Small intestine (tissue), 7 donors: Measurements from ENCODE around the gene CLCA1. TPM values are rescaled to one million over a fixed set of nuclear protein-coding genes. Genes with fewer than 3 reads are reported as not detected.

Experiments
- DNase-seq, 2 donors: peaks; one replicate each; pipeline versions ENCODE4 v3.0.0 to v3.0.0-alpha.2; 2013
- FAIRE-seq: peaks from 2 replicates; lab custom pipeline; 2012; peaks lifted over from hg19 to GRCh38; lab: Jason Lieb, UNC
- H3K27ac ChIP-seq, 3 donors: one replicate each; pipeline ENCODE4 v1.5.1; 2013; ENCODE audit warnings: low read length in 2 of 3, mild to moderate bottlenecking in 2 of 3, control low read depth in 1 of 3, inconsistent platforms in 1 of 3, low read depth in 1 of 3, moderate library complexity in 1 of 3
- H3K27me3 ChIP-seq, 3 donors: one replicate each; pipeline ENCODE4 v1.6.1; 2013; ENCODE audit warnings: low read length in 3 of 3, inconsistent platforms in 1 of 3; ENCODE audit not compliant: control insufficient read depth in 3 of 3, insufficient read depth in 3 of 3
- H3K36me3 ChIP-seq, 3 donors: one replicate each; pipeline ENCODE4 v1.6.1; 2013; ENCODE audit warnings: low read length in 3 of 3, inconsistent platforms in 1 of 3, low read depth in 1 of 3, mild to moderate bottlenecking in 1 of 3, moderate library complexity in 1 of 3; ENCODE audit not compliant: control insufficient read depth in 3 of 3, insufficient read depth in 2 of 3
- H3K4me1 ChIP-seq, 3 donors: one replicate each; pipeline ENCODE4 v1.6.1; 2013; ENCODE audit warnings: low read length in 2 of 3, inconsistent platforms in 1 of 3, low read depth in 1 of 3, mild to moderate bottlenecking in 1 of 3, moderate library complexity in 1 of 3; ENCODE audit not compliant: control insufficient read depth in 3 of 3, insufficient read depth in 2 of 3
- H3K4me3 ChIP-seq, 3 donors: one replicate each; pipeline ENCODE4 v1.5.1; 2013; ENCODE audit warnings: low read length in 3 of 3, control low read depth in 1 of 3, inconsistent platforms in 1 of 3, low read depth in 1 of 3, mild to moderate bottlenecking in 1 of 3, moderate library complexity in 1 of 3
- H3K9me3 ChIP-seq, 2 donors: one replicate each; pipeline ENCODE4 v1.6.1; 2013; ENCODE audit warnings: low read depth in 1 of 2, low read length in 1 of 2; ENCODE audit not compliant: control insufficient read depth in 2 of 2, insufficient read depth in 1 of 2
- WGBS, 3 donors: extraction: QIAGEN DNeasy Blood & Tissue Kit; methylation state at CpG; one replicate each; pipeline ENCODE4 v1.1.7; 2013; 5-methylcytosine and 5-hydroxymethylcytosine counted together
- polyA plus RNA-seq, 4 donors: library from polyadenylated mRNA; stranded (reverse) in 3 of 4; unstranded in 1 of 4; fragments of 200-250 nt in 3 of 4; fragments of 120-200 nt in 1 of 4; gene quantifications; one replicate each; pipeline versions ENCODE4 v1.2.1 to v1.2.3, GENCODE V29; 2013
- donor health status: healthy with polysubstance abuse.
- donor health status: control.
- donor health status: control.
- donor health status: Bipolar disorder and iron deficiency.
- donor health status: healthy.

CLCA1 gene
- polyA plus RNA-seq, 4 donors: 90.2 to 2,822 (median 239) TPM

DNA sequence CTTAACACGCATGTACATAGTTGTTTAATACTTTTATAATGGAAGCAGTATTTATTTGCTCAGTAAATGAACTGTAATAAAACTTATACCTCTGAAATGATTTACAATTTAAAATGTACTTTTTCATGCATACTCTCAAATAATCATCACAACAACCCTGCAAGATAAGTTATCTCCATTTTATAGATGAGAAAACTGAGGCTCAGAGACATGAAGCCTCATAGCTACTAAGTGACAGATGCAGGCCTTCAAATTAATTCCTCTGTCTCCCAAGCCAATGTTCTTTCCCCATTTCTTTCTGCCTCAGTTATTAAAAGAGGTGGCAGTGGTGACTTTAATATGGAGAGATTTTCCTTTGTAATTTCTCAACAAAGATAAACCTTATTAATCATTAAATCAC, 19.6 kb upstream of the CLCA1 start:
- Histone ChIP-seq H3K27me3 (no peaks in the 10 kb centered on the region), H3K4me3 (no peak overlapping the region), H3K36me3 (no peaks in the 10 kb centered on the region), H3K9me3 (no peaks in the 10 kb centered on the region), H3K4me1 (no peaks in the 10 kb centered on the region), H3K27ac (no peak overlapping the region)
- 82 to 92% (median 87%) methylated on average over 1 of the region's 1 CpG for WGBS, 3 donors
- DNase-seq (no peak), FAIRE-seq (no peak)

DNA sequence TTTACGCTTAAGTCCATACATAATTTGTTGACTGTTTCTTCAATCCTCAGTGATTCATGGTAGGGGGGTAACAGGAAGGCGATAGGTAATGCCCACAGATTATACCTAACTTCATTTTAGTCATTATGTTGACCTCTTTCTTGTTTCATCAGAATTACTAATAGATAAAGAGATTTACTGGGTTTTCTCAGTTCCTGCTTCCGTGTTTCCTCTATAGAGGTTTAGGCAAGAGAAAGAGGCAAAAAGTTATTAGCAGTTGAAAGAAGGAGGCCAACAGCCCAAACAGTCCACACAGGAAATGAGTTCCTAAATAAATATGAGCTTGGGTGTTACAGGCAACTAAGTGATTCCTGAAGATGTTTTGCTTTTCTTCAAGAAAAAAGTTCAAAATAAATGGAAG, 17.9 kb upstream of the CLCA1 start:
- Histone ChIP-seq H3K27me3 (no peaks in the 10 kb centered on the region), H3K4me3 (no peak overlapping the region), H3K9me3 (no peaks in the 10 kb centered on the region), H3K4me1 (no peaks in the 10 kb centered on the region), H3K27ac (no peak overlapping the region), H3K36me3 (no peaks in the 10 kb centered on the region)
- 62 to 63% (median 62%) methylated on average over 3 of the region's 3 CpGs for WGBS, 3 donors
- FAIRE-seq (no peak), DNase-seq (no peak)

DNA sequence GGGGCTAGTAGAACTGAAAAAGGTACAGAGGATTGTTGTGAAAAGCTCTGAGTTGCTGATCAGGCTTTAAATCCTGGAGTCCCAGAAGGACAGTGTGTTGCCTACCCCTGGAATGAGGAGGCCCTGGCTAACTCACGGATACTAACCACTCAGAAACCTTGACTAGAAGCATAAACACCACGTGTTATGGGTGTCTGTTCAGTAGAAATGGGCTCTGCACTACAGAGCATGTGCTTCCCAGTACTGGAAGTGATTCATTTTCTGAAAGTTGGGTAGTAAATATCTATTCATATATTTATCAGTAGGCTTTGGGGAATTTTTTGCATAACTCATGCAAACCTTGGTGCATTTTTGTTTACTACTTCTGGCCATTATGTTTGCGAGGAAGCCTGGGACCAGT, 15.1 kb upstream of the CLCA1 start:
- Histone ChIP-seq H3K9me3 (no peaks in the 10 kb centered on the region), H3K27ac (no peak overlapping the region), H3K36me3 (no peaks in the 10 kb centered on the region), H3K4me3 (no peak overlapping the region), H3K4me1 (no peaks in the 10 kb centered on the region), H3K27me3 (peaks cover 0 to 2% (median 0%) of the 10 kb centered on the region in 3 donors)
- FAIRE-seq (no peak), DNase-seq (no peak)
- 67 to 78% (median 74%) methylated on average over 3 of the region's 3 CpGs for WGBS, 3 donors

DNA sequence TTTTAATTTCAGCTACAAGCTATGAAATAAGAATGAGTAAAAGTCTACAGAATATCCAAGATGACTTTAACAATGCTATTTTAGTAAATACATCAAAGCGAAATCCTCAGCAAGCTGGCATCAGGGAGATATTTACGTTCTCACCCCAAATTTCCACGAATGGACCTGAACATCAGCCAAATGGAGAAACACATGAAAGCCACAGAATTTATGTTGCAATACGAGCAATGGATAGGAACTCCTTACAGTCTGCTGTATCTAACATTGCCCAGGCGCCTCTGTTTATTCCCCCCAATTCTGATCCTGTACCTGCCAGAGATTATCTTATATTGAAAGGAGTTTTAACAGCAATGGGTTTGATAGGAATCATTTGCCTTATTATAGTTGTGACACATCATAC, 13.7 kb upstream of the CLCA1 start:
- Histone ChIP-seq H3K4me3 (no peak overlapping the region), H3K27ac (no peak overlapping the region), H3K9me3 (no peaks in the 10 kb centered on the region), H3K27me3 (peaks cover 0 to 2% (median 0%) of the 10 kb centered on the region in 3 donors), H3K4me1 (no peaks in the 10 kb centered on the region), H3K36me3 (no peaks in the 10 kb centered on the region)
- FAIRE-seq (no peak), DNase-seq (no peak)
- 81 to 93% (median 91%) methylated on average over 5 of the region's 5 CpGs for WGBS, 3 donors

DNA sequence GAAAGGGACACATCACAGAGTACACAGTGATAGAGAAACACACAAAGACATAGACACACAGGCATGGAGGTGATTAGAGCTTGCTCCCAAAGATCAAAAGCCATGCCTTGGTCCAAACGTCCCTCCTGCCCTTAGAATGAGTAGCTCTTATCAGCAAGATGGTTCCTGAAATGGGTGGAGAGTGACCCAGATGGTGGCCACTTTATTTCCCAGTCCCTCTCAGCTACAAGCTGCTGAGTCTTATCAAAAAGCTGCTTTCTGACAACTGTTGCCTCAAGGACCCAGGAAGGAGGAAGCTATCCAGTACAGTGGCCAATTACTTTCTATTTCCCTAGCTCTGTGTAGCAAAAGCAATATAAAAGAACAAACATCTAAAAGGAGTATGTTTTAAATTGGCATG, 7.7 kb upstream of the CLCA1 start:
- Histone ChIP-seq H3K27me3 (peaks cover 0 to 2% (median 0%) of the 10 kb centered on the region in 3 donors), H3K4me3 (no peak overlapping the region), H3K27ac (peak overlapping the region in 1 of 3 donors; percentile 32), H3K9me3 (no peaks in the 10 kb centered on the region), H3K36me3 (no peaks in the 10 kb centered on the region), H3K4me1 (no peaks in the 10 kb centered on the region)
- FAIRE-seq (no peak), DNase-seq (peak; percentile 25 to 50)
- 0 to 14% (median 6%) methylated on average over 1 of the region's 1 CpG for WGBS, 3 donors

DNA sequence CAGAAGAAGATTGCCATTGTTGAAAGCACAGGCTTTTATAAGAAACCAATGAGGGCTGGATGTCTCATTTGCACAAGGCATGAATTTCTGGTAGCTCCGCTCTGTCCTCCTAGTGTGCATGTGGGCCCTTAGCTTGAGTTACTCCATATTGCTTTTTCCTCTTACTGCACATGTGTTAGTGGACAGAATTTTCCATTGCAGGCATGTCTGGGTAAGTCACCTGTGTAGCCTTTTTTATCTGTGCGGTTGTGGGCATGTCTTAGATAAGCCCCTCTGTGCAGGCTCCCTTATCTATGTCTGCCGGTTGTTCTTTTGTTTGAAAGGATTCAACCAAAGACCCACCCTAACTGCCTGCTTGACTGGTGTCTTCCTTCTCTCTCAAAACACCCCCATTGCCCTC, 7.2 kb upstream of the CLCA1 start:
- H3K36me3 ChIP-seq: no peaks in the 10 kb centered on the region
- no peak for DNase-seq
- H3K9me3 ChIP-seq: no peaks in the 10 kb centered on the region
- H3K27me3 ChIP-seq: peaks cover 0 to 2% (median 0%) of the 10 kb centered on the region in 3 donors
- H3K4me1 ChIP-seq: no peaks in the 10 kb centered on the region
- peak overlapping the region in 1 of 3 donors; percentile 6 for H3K27ac ChIP-seq
- no peak for FAIRE-seq
- H3K4me3 ChIP-seq: no peak overlapping the region
- 55 to 69% (median 62%) methylated on average over 3 of the region's 3 CpGs for WGBS, 3 donors

DNA sequence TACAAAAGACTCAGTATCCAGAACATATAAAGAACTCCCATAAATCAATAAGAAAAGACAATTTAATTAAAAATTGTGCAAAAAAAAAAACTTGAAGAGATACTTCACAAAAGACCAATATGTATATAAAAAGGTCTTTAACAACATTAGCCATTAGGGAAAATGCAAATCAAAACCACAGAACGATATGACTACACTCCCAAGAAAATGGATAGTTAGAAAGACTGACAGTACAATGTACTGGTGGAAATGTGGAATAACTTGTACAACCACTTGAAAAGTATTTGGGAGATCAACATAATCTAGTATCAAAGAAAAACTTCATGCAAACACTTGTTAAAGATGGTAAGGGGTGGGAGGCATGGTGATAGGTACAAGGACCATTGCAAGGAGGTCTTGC, 3.9 kb upstream of the CLCA1 start:
- Histone ChIP-seq H3K4me3 (no peak overlapping the region), H3K36me3 (no peaks in the 10 kb centered on the region), H3K4me1 (no peaks in the 10 kb centered on the region), H3K27me3 (no peaks in the 10 kb centered on the region), H3K9me3 (no peaks in the 10 kb centered on the region), H3K27ac (no peak overlapping the region)
- DNase-seq (no peak), FAIRE-seq (no peak)
- 75 to 90% (median 81%) methylated on average over 1 of the region's 1 CpG for WGBS, 3 donors

DNA sequence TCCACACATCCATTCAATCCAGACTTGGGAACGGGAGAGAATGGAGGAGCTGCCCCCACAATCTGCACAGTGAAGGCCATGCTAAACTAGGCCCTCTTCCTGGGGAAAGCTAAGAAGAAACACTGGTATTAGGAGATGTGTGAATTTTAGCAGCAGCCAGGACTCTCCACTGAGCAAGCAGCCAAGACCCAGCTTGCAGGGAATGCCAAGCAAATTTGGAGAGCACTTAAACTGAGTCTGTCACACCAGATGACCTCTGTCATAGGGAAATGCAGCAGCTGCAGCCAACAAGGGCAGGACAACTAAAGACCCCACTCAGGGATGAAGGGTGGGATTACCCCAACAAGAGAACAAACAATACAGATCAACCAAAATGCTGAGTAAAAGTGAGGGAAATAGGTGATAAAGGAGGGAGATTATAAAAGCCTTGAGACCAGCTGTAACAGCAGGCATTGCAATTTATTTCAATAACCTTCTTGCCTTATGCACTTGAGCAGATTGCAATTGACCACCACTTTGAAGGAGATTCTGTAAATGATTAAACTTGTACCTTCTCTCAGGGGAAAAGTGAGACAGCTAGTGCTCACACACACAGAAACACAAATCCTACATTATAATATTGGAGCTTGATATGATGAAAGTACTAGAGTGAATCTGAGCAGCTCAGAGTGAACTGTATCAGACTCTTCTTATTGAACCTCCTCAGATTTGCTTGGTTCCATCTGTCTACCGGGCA, 2.5 kb upstream of the CLCA1 start:
- Histone ChIP-seq H3K27ac (no peak overlapping the region), H3K9me3 (no peaks in the 10 kb centered on the region), H3K27me3 (no peaks in the 10 kb centered on the region), H3K4me1 (no peaks in the 10 kb centered on the region), H3K4me3 (no peak overlapping the region), H3K36me3 (no peaks in the 10 kb centered on the region)
- WGBS, 3 donors: 71 to 86% (median 82%) methylated on average over 2 of the region's 2 CpGs
- DNase-seq (no peak), FAIRE-seq (no peak)

DNA sequence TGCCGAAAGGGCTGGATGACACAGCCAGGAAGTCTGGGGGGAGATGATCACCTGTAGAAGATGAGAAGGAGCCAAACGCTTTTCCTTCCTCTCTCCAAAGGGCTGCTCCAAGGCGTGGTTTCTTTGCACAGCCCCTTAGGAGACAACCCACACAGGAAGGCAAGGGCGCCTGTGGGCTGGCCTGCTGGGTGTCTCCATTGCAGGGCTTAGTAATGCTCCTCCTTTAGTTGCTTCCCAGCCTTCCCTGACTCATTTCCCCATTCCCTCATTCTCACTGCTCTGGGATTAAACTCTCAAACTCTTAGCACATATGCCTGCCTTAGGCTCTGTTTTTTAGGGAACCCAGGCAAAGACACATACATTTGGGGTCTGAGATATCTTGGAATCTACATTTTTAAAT, 1.7 kb upstream of the CLCA1 start:
- H3K27ac ChIP-seq: no peak overlapping the region
- DNase-seq: no peak
- no peaks in the 10 kb centered on the region for H3K27me3 ChIP-seq
- no peak overlapping the region for H3K4me3 ChIP-seq
- no peaks in the 10 kb centered on the region for H3K4me1 ChIP-seq
- FAIRE-seq: no peak
- WGBS, 3 donors: 61 to 77% (median 77%) methylated on average over 4 of the region's 4 CpGs
- H3K36me3 ChIP-seq: no peaks in the 10 kb centered on the region
- H3K9me3 ChIP-seq: no peaks in the 10 kb centered on the region
